ENCODE data around the gene RNFT2.

Gene RNFT2

GRCh38 chr12:116833474-116833873, 95.4 kb downstream of the RNFT2 start:
- no peak overlapping the region for H3K27ac ChIP-seq
- H3K27me3 ChIP-seq (ENCODE audit: insufficient read depth, low read depth, severe bottlenecking): no peaks in the 10 kb centered on the region
- TF ChIP-seq, protein P1, sequence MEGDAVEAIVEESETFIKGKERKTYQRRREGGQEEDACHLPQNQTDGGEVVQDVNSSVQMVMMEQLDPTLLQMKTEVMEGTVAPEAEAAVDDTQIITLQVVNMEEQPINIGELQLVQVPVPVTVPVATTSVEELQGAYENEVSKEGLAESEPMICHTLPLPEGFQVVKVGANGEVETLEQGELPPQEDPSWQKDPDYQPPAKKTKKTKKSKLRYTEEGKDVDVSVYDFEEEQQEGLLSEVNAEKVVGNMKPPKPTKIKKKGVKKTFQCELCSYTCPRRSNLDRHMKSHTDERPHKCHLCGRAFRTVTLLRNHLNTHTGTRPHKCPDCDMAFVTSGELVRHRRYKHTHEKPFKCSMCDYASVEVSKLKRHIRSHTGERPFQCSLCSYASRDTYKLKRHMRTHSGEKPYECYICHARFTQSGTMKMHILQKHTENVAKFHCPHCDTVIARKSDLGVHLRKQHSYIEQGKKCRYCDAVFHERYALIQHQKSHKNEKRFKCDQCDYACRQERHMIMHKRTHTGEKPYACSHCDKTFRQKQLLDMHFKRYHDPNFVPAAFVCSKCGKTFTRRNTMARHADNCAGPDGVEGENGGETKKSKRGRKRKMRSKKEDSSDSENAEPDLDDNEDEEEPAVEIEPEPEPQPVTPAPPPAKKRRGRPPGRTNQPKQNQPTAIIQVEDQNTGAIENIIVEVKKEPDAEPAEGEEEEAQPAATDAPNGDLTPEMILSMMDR (IDR thresholded peaks at IDR 0.05; ENCODE audit: low read depth, low read length): no peak
- H3K36me3 ChIP-seq: peaks cover 13% of the 10 kb centered on the region
- H3K4me3 ChIP-seq (ENCODE audit: low read depth, low read length): no peak overlapping the region
- no peaks in the 10 kb centered on the region for H3K9me3 ChIP-seq (ENCODE audit: severe bottlenecking)
- DNase-seq: no peak

DNA sequence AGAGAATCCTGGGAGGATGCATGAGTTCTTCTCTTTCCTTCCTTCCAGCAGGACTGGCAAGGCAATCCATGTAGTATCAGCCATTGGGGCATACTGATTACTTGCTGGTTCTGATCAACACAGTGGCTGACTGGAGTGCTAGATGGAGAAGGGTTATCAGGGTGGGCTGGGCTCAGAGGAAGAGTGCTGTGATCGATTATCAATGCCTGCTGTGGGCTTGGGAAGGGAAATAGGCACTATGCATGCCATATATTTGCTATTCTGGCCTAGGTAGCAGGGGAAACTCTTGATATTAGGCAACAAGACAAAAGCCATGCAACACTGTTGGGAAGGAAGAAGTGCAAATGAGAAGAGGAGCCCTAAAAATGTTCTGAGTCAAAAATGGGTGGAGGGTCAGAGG, 97.4 kb downstream of the RNFT2 start:
- TF ChIP-seq, protein P1 (IDR thresholded peaks at IDR 0.05; ENCODE audit: low read depth, low read length): no peak
- Histone ChIP-seq H3K36me3 (peaks cover 13% of the 10 kb centered on the region), H3K9me3 (ENCODE audit: severe bottlenecking) (no peaks in the 10 kb centered on the region), H3K27me3 (ENCODE audit: insufficient read depth, low read depth, severe bottlenecking) (no peaks in the 10 kb centered on the region), H3K27ac (no peak overlapping the region), H3K4me3 (ENCODE audit: low read depth, low read length) (no peak overlapping the region)
- no peak for DNase-seq

- DNase-seq: no peak
- TF ChIP-seq, protein P1 (IDR thresholded peaks at IDR 0.05; ENCODE audit: low read depth, low read length): no peak
- H3K27ac ChIP-seq: no peak overlapping the region
These were observed 99.0 kb downstream of the RNFT2 start for GRCh38 chr12:116837097-116837496.

DNA sequence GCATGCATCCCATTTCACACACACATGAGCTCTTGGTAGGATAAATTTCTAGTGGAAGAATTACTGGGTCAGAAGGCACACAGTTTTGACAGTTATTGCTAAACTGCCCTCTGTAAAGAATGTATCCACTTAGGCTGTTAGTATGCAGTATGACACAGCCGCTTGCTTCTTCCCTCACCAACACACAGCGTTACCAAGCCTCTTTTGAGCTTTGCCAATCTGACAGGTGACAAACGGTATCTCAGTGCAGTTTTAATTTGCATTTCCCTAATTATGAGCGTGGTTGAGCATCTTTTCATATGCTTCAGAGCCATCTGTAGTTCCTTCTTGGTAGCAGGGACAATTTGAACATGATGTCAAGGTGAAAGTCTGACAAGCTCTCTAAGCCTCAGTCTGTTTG, 100.2 kb downstream of the RNFT2 start:
- TF ChIP-seq, protein P1 (IDR thresholded peaks at IDR 0.05; ENCODE audit: low read depth, low read length): no peak
- DNase-seq: no peak
- no peak overlapping the region for H3K27ac ChIP-seq
- no peaks in the 10 kb centered on the region for H3K9me3 ChIP-seq (ENCODE audit: severe bottlenecking)
- H3K36me3 ChIP-seq: peaks cover 13% of the 10 kb centered on the region
- no peak overlapping the region for H3K4me3 ChIP-seq (ENCODE audit: low read depth, low read length)
- H3K27me3 ChIP-seq (ENCODE audit: insufficient read depth, low read depth, severe bottlenecking): no peaks in the 10 kb centered on the region

More at GRCh38 chr12:116837097-116837496, 99.0 kb downstream of the RNFT2 start:
- Histone ChIP-seq H3K4me3 (ENCODE audit: low read depth, low read length) (no peak overlapping the region), H3K36me3 (peaks cover 13% of the 10 kb centered on the region), H3K27me3 (ENCODE audit: insufficient read depth, low read depth, severe bottlenecking) (no peaks in the 10 kb centered on the region), H3K9me3 (ENCODE audit: severe bottlenecking) (no peaks in the 10 kb centered on the region)

- Histone ChIP-seq H3K36me3 (peaks cover 9% of the 10 kb centered on the region), H3K27me3 (ENCODE audit: insufficient read depth, low read depth, severe bottlenecking) (no peaks in the 10 kb centered on the region), H3K27ac (no peak overlapping the region), H3K4me3 (ENCODE audit: low read depth, low read length) (no peak overlapping the region), H3K9me3 (ENCODE audit: severe bottlenecking) (no peaks in the 10 kb centered on the region)
- TF ChIP-seq, protein P1 (IDR thresholded peaks at IDR 0.05; ENCODE audit: low read depth, low read length): no peak
- no peak for DNase-seq
These were observed 101.2 kb downstream of the RNFT2 start for GRCh38 chr12:116839287-116839830.

DNA sequence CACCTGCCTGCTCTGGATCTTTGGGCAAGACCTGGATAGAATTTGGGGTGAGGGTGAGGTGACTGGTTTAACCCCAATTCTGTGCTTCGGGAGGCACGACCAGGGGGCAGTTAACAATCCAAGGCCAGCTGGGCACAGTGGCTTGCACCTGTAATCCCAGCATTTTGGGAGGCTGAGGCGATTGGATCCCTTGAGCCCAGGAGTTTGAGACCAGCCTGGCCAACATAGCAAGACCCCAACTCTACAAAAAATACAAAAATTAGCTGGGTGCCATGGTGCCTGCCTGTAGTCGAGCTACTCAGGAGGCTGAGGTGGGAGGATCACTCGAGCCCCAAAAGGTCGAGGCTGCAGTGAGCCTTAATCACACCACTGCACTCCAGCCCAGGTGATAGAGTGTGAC, 105.0 kb downstream of the RNFT2 start:
- no peak overlapping the region for H3K4me3 ChIP-seq (ENCODE audit: low read depth, low read length)
- TF ChIP-seq, protein P1 (IDR thresholded peaks at IDR 0.05; ENCODE audit: low read depth, low read length): no peak
- no peaks in the 10 kb centered on the region for H3K36me3 ChIP-seq
- DNase-seq: no peak
- no peaks in the 10 kb centered on the region for H3K9me3 ChIP-seq (ENCODE audit: severe bottlenecking)
- no peaks in the 10 kb centered on the region for H3K27me3 ChIP-seq (ENCODE audit: insufficient read depth, low read depth, severe bottlenecking)
- no peak overlapping the region for H3K27ac ChIP-seq
